ENCODE results near the gene MMP25. TPM values are rescaled to one million over a fixed set of nuclear protein-coding genes. Genes with fewer than 3 reads are reported as not detected.

Gene MMP25
- total RNA-seq, 1 experiment from 2014 or later, result 0.11 TPM

DNA sequence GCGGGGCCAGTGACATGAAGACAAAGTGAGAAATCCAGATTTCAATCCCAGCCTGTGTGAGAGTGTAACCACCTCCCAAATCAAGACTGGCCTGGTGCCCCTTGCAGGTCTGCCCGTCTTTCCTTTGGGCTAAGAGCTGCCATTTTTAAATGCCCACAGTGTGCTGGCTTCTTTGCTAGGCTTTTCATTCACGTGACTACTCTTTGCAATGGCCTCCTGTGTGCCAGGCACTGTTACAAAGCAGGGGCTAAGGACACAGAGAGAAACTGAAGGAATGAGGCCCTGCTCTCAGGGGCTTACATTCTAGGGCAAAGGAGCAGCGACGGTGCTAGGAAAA, 53.0 kb downstream of the MMP25 start:
- no peaks in the 10 kb centered on the region for H3K9me3 Mint-ChIP-seq (ENCODE audit: unreplicated experiment)
- no TSS peak for BruUV-seq (replicated peaks)
- H3K4me3 ChIP-seq (ENCODE audit: low read depth, low read length), result no peak overlapping the region
- intact Hi-C loops (cut with micrococcal nuclease; ENCODE audit: unreplicated experiment), result no loop called here
- peaks cover 14% of the 10 kb centered on the region for H3K4me1 Mint-ChIP-seq (ENCODE audit: low read depth, unreplicated experiment)
- no peaks in the 10 kb centered on the region for H3K36me3 Mint-ChIP-seq (ENCODE audit: insufficient read depth, unreplicated experiment)
- TF ChIP-seq CTCF (IDR thresholded peaks at IDR 0.05; ENCODE audit: insufficient read depth in 1 of 2, low read depth in 1 of 2, low read length in 1 of 2, severe bottlenecking in 1 of 2, unreplicated experiment in 1 of 2), result no peak
- H3K27me3 Mint-ChIP-seq (ENCODE audit: insufficient read depth, unreplicated experiment), result no peaks in the 10 kb centered on the region
- H3K4me1 ChIP-seq, result peaks cover 10% of the 10 kb centered on the region
- no peaks in the 10 kb centered on the region for H3K9me3 ChIP-seq
- H3K4me3 Mint-ChIP-seq (ENCODE audit: unreplicated experiment), result no peak overlapping the region
- DNase-seq, result no peak
- POLR2A ChIA-PET, result no interaction called here
- H3K27me3 ChIP-seq (replicated peaks; ENCODE audit: control insufficient read depth, insufficient read depth, low read length), result no peaks in the 10 kb centered on the region
- CTCF ChIA-PET, result interaction anchor here (1.2 to 2.3 kb wide), 3 partner anchors 30 to 41 kb away, joined by 3 to 7 read pairs (median 6); no protein-coding TSS in a partner anchor
- no peaks in the 10 kb centered on the region for H3K36me3 ChIP-seq (ENCODE audit: control insufficient read depth, insufficient read depth, low read length)
- H3K27ac Mint-ChIP-seq (ENCODE audit: unreplicated experiment), result no peak overlapping the region

- H3K27ac Mint-ChIP-seq (ENCODE audit: unreplicated experiment), result peak overlapping the region; percentile 53
- no peaks in the 10 kb centered on the region for H3K36me3 Mint-ChIP-seq (ENCODE audit: insufficient read depth, unreplicated experiment)
- H3K9me3 Mint-ChIP-seq (ENCODE audit: unreplicated experiment), result no peaks in the 10 kb centered on the region
- Histone ChIP-seq H3K9me3 (no peaks in the 10 kb centered on the region), H3K4me1 (peaks cover 10% of the 10 kb centered on the region), H3K36me3 (ENCODE audit: control insufficient read depth, insufficient read depth, low read length) (no peaks in the 10 kb centered on the region), H3K27me3 (replicated peaks; ENCODE audit: control insufficient read depth, insufficient read depth, low read length) (no peaks in the 10 kb centered on the region), H3K4me3 (ENCODE audit: low read depth, low read length) (no peak overlapping the region)
- ChIA-PET CTCF (interaction anchor here (1.2 to 2.3 kb wide), 2 partner anchors 29 to 42 kb away, joined by 3 to 6 read pairs; no protein-coding TSS in a partner anchor), POLR2A (no interaction called here)
- peak overlapping the region; percentile 67 for H3K4me3 Mint-ChIP-seq (ENCODE audit: unreplicated experiment)
- peaks cover 14% of the 10 kb centered on the region for H3K4me1 Mint-ChIP-seq (ENCODE audit: low read depth, unreplicated experiment)
- intact Hi-C loops (cut with micrococcal nuclease; ENCODE audit: unreplicated experiment), result loop anchor here (2.0 kb wide), 1 partner anchor 35 kb away; the partner anchor contains the start of gene ZNF213
- no TSS peak for BruUV-seq (replicated peaks)
- DNase-seq, result peak; percentile 93 to 94
- H3K27me3 Mint-ChIP-seq (ENCODE audit: insufficient read depth, unreplicated experiment), result no peaks in the 10 kb centered on the region
- no peak for TF ChIP-seq CTCF (IDR thresholded peaks at IDR 0.05; ENCODE audit: insufficient read depth in 1 of 2, low read depth in 1 of 2, low read length in 1 of 2, severe bottlenecking in 1 of 2, unreplicated experiment in 1 of 2)
Observed at GRCh38 chr16:3099732-3100499, 53.6 kb downstream of the MMP25 start.

- Histone ChIP-seq H3K4me1 (peaks cover 10% of the 10 kb centered on the region), H3K4me3 (ENCODE audit: low read depth, low read length) (no peak overlapping the region), H3K9me3 (no peaks in the 10 kb centered on the region), H3K27me3 (replicated peaks; ENCODE audit: control insufficient read depth, insufficient read depth, low read length) (no peaks in the 10 kb centered on the region), H3K36me3 (ENCODE audit: control insufficient read depth, insufficient read depth, low read length) (no peaks in the 10 kb centered on the region)
- BruUV-seq (replicated peaks), result no TSS peak
- no peaks in the 10 kb centered on the region for H3K27me3 Mint-ChIP-seq (ENCODE audit: insufficient read depth, unreplicated experiment)
- peak overlapping the region; percentile 29 for H3K4me3 Mint-ChIP-seq (ENCODE audit: unreplicated experiment)
- H3K36me3 Mint-ChIP-seq (ENCODE audit: insufficient read depth, unreplicated experiment), result no peaks in the 10 kb centered on the region
- intact Hi-C loops (cut with micrococcal nuclease; ENCODE audit: unreplicated experiment), result loop anchor here (2.0 kb wide), 1 partner anchor 34 kb away; the partner anchor contains the start of gene ZNF213
- TF ChIP-seq CTCF (IDR thresholded peaks at IDR 0.05; ENCODE audit: insufficient read depth in 1 of 2, low read depth in 1 of 2, low read length in 1 of 2, severe bottlenecking in 1 of 2, unreplicated experiment in 1 of 2), result peak; percentile 46 to 59
- H3K27ac Mint-ChIP-seq (ENCODE audit: unreplicated experiment), result peak overlapping the region; percentile 10
- peaks cover 14% of the 10 kb centered on the region for H3K4me1 Mint-ChIP-seq (ENCODE audit: low read depth, unreplicated experiment)
- ChIA-PET CTCF (interaction anchor here (0.6 kb wide), 1 partner anchor 1053 kb away, joined by 3 read pairs; no protein-coding TSS in a partner anchor), POLR2A (interaction anchor here (0.6 kb wide), 1 partner anchor 1393 kb away, joined by 3 read pairs; no protein-coding TSS in a partner anchor)
- peak in 1 of 2 experiments; percentile 50 for DNase-seq
- H3K9me3 Mint-ChIP-seq (ENCODE audit: unreplicated experiment), result no peaks in the 10 kb centered on the region
Observed at GRCh38 chr16:3101018-3101840, 54.9 kb downstream of the MMP25 start.
